Activated naive CD8-positive, alpha-beta T cell treated with anti-CD3 and anti-CD28 coated beads, Interleukin-2, amount 10 ng/mL, durations not matched to agents 7 days and 5 days (primary cell): ENCODE data around the gene CCDC80. TPM values are rescaled to one million over a fixed set of nuclear protein-coding genes. Genes with fewer than 3 reads are reported as not detected.
"Not testable (repeated sequence)": the region's sequence is repeated elsewhere in the genome, so short reads cannot be mapped to it uniquely, and the experiment has no call there.

Experiments used
- ATAC-seq: fragments of 150-1000 bp; cut with Tn5 transposase; one replicate; pipeline ENCODE4 v1.10.0; 2021; ENCODE audit warnings: low read depth, moderate library complexity
- POLR2A ChIA-PET: fragments of 350-600 bp; sonication (Branson Sonifier 250); formaldehyde crosslinking; loops from one replicate; lab custom pipeline; 2021; ENCODE audit warnings: antibody characterized with exemption; lab: Charles Lee
- DNase-seq: peaks from one replicate; pipeline ENCODE4 v3.0.0; 2021
- H3K27ac Mint-ChIP-seq: one replicate; pipeline ENCODE4 v1.8.0; 2022; ENCODE audit warnings: mild to moderate bottlenecking, mixed read lengths
- H3K27me3 Mint-ChIP-seq: one replicate; pipeline ENCODE4 v1.8.0; 2022; ENCODE audit warnings: mild to moderate bottlenecking, moderate library complexity, mixed read lengths
- H3K36me3 Mint-ChIP-seq: one replicate; pipeline ENCODE4 v1.8.0; 2021; ENCODE audit warnings: mild to moderate bottlenecking, mixed read lengths
- H3K4me1 Mint-ChIP-seq: one replicate; pipeline ENCODE4 v1.8.0; 2021; ENCODE audit warnings: mixed read lengths
- H3K4me3 Mint-ChIP-seq: one replicate; pipeline ENCODE4 v1.8.0; 2022; ENCODE audit warnings: mild to moderate bottlenecking, moderate library complexity, mixed read lengths
- H3K9me3 Mint-ChIP-seq: one replicate; pipeline ENCODE4 v1.8.0; 2021; ENCODE audit warnings: mixed read lengths
- total RNA-seq, 2 experiments: library from RNA; stranded (reverse); gene quantifications; one replicate each; pipeline ENCODE4 v1.2.3, GENCODE V29; 2021

Gene CCDC80
- total RNA-seq, 2 experiments from 2014 or later: not detected

DNA sequence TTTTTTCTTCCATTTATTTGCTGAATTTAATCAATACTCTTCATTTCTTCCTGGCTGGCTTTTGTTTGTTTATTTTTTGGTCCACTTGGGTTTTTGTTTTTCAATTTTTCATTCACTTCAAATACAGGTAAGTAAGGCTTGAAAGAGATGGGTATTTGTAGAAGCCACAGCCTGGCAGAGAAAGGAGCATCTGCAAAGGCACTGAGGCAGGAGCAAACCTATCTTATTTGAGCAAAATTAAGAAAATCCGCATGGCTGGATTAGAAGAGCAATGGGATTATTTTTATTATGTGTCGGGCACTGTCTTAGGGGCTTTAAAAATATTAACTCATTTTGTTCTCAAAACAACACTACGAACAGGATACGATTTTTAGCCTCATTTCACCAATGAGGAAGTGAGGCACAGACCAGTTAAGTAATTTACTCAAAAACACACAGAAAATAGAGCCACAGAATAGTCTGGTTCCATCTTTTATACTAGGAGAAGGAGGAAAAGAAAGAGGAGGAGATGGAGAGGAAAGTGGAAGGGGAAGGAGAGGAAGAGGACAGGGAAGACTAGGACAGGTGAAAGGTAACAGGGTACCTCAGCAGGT is 35.1 kb upstream of the CCDC80 start:
- POLR2A ChIA-PET: interaction anchor here (1.0 to 1.5 kb wide), 3 partner anchors 8 to 315 kb away, joined by 3 to 4 read pairs (median 3); partner anchors contain the start of gene GTPBP8

DNA sequence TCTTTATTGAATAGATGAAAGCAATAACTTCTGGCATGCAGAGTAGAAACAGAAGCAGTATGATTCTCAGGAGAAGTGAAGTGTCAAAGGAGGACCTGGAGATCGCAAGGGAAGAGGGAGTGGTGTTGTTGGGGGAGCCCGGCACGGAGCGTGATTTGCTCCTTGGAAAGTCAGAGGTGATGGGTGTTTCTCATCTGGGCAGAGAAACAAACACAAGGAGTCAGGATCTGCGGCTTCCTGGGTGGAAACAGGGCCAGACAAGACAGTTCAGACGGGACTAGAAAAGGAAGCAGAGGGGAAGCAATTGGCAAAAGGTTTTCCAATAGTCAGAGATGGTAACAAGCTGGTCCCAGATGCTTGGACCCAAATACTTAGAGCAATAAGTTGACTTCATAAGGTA is 34.4 kb upstream of the CCDC80 start:
- no peak overlapping the region for H3K4me3 Mint-ChIP-seq
- POLR2A ChIA-PET: no interaction called here
- peaks cover 3% of the 10 kb centered on the region for H3K36me3 Mint-ChIP-seq
- ATAC-seq: no peak
- H3K27me3 Mint-ChIP-seq: peaks cover 8% of the 10 kb centered on the region
- no peak for DNase-seq
- peaks cover 64% of the 10 kb centered on the region for H3K4me1 Mint-ChIP-seq
- H3K9me3 Mint-ChIP-seq: no peaks in the 10 kb centered on the region
- peak overlapping the region; percentile 6 for H3K27ac Mint-ChIP-seq

More for the DNA sequence above, 35.1 kb upstream of the CCDC80 start:
- H3K9me3 Mint-ChIP-seq: no peaks in the 10 kb centered on the region
- ATAC-seq: no peak
- H3K36me3 Mint-ChIP-seq: peaks cover 3% of the 10 kb centered on the region
- H3K27ac Mint-ChIP-seq: peak overlapping the region; percentile 88
- DNase-seq: no peak
- H3K4me1 Mint-ChIP-seq: peaks cover 58% of the 10 kb centered on the region
- H3K27me3 Mint-ChIP-seq: peaks cover 8% of the 10 kb centered on the region
- H3K4me3 Mint-ChIP-seq: peak overlapping the region; percentile 74

DNA sequence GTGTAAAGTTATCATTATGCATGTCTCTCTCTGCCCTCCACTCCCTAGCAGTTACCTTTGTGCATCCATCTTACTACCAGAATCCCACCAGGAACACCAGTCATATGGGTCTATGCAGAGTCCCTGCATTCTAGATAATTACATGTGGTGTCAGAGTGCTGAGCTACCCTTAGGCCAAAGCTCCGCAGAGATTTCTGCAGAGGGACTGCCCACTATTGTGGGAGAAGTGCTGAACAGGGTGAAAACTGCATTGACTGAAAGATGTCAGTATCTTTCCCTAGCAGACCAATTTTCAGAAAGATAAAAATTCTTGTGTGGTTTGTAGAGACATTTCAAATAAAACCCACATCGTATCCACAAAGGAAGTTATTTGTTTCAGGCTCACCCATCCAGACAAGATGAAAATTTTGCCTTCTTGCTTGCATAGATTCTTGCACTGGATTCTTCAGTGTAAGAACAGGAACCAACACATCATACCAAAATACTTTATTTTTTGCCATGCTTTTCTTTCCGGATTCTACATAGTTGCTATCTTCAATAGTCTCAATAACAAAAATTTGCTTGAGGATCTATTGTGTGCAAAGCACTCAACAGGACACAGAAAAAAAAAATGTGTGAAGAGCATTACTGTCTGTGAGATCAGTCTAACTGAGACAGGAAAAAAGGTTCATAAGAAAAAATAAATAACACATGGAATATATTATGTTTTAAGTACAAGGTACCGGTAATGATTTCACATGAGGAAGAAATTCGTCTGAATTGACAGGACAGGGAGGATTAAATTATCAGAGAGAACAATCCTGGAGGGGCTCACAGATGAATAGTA is 32.0 kb upstream of the CCDC80 start:
- peaks cover 5% of the 10 kb centered on the region for H3K36me3 Mint-ChIP-seq
- H3K9me3 Mint-ChIP-seq: no peaks in the 10 kb centered on the region
- peak overlapping the region; percentile 55 for H3K4me3 Mint-ChIP-seq
- DNase-seq (peak; percentile 31), ATAC-seq (peak; percentile 10)
- POLR2A ChIA-PET: no interaction called here
- H3K27ac Mint-ChIP-seq: peak overlapping the region; percentile 87
- H3K27me3 Mint-ChIP-seq: peaks cover 11% of the 10 kb centered on the region
- peaks cover 65% of the 10 kb centered on the region for H3K4me1 Mint-ChIP-seq

DNA sequence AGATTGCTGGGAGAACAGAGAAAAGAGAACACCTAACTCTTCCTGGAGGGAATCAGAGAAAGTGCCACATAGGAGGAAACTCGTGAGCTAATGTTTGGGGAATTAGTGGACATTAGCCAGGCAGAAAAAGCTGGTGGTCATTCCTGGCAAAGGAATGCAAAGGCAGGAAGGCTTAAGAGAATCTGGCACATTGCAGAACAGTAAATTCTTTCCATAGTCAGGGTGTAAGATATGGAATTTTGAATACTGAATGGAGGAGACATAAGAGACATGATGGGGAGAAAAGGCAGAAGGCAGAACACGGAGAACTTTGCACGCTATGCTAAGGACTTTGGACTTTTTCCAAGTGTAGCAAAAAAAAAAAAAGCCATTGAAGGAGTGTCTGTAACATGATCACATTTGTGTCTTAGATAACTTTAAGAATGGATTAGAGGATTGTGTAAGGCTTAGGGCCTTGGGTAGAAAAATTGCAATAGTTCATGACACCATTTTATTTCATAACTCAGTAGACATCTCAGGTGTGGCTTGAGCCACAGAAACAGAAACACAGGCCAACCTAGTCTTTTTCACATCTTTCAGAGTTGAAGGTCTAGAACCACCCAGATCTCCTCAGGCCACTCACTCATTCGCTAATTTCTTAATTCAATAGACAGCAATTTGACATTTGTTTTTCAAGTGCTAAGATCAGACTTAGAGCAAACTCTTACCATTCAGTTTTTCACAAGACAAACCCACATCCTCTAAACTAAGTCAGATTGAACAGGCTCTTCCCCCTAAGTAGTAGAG is 31.2 kb upstream of the CCDC80 start:
- Mint-ChIP-seq H3K9me3 (no peaks in the 10 kb centered on the region), H3K27me3 (peaks cover 11% of the 10 kb centered on the region), H3K4me3 (peak overlapping the region; percentile 55), H3K36me3 (peaks cover 5% of the 10 kb centered on the region), H3K4me1 (peaks cover 61% of the 10 kb centered on the region), H3K27ac (peak overlapping the region; percentile 87)
- DNase-seq: no peak
- ATAC-seq: peak; percentile 61
- POLR2A ChIA-PET: no interaction called here

DNA sequence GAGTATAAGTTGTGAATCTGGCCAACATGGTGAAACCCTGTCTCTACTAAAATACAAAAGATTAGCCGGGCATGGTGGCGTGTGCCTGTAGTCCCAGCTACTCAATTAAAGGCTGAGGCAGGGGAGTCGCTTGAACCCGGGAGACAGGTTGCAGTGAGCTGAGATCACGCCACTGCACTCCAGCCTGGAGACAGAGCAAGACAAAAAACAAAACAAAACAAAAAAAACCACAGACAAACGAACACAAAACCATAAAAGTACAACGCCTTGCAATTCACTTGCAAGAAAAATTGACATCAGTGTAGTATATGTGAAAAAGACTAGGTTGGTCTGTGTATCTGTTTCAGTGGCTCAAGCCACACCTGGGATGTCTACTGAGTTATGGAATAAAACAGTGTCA is 29.9 kb upstream of the CCDC80 start:
- Mint-ChIP-seq H3K4me1 (peaks cover 48% of the 10 kb centered on the region), H3K9me3 (peaks cover 2% of the 10 kb centered on the region), H3K27me3 (peaks cover 10% of the 10 kb centered on the region), H3K4me3 (no peak overlapping the region), H3K27ac (no peak overlapping the region), H3K36me3 (peaks cover 5% of the 10 kb centered on the region)
- DNase-seq (no peak), ATAC-seq (no peak)
- POLR2A ChIA-PET: no interaction called here

DNA sequence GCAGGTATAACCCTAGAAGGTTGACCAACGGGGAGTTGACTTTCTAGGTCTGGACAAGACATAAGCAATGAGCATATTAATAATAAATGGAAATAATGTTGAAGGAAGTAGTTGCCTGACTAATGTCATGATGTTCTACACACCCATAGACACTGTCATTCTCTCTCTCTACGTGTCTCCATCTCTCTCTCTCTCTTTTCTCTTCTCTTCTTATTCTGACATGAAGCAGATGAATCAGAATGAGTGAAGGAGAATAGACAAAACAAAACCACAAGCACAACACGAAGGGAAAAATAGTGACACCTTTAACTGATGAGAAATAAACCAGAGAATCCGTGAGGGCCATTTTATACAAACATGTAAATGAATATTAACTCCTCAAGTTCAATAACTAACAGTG is 26.7 kb upstream of the CCDC80 start:
- Mint-ChIP-seq H3K27ac (no peak overlapping the region), H3K4me1 (peaks cover 23% of the 10 kb centered on the region), H3K27me3 (peaks cover 11% of the 10 kb centered on the region), H3K9me3 (peaks cover 11% of the 10 kb centered on the region), H3K4me3 (no peak overlapping the region), H3K36me3 (peaks cover 10% of the 10 kb centered on the region)
- no peak for DNase-seq
- ATAC-seq: no peak
- POLR2A ChIA-PET: interaction anchor here (1.4 kb wide), 1 partner anchor 9 kb away, joined by 3 read pairs; no protein-coding TSS in a partner anchor

DNA sequence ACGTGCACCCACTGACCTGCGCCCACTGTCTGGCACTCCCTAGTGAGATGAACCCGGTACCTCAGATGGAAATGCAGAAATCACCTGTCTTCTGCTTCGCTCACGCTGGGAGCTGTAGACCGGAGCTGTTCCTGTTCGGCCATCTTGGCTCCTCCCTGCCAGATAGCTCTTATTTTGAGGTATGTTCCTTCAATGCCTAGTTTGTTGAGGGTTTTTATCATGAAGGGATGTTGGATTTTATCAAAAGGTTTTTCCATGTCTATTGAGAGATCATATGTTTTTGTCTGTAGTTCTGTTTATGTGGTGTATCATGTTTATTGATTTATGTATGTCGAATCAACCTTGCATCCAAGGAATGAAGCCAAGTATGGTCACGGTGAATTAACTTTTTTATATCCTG is 24.1 kb upstream of the CCDC80 start:
- H3K4me3 Mint-ChIP-seq, H3K36me3 Mint-ChIP-seq, ATAC-seq, H3K27ac Mint-ChIP-seq, POLR2A ChIA-PET, H3K4me1 Mint-ChIP-seq, DNase-seq: not testable (repeated sequence)
- Mint-ChIP-seq H3K9me3 (peaks cover 11% of the 10 kb centered on the region), H3K27me3 (peaks cover 18% of the 10 kb centered on the region)

DNA sequence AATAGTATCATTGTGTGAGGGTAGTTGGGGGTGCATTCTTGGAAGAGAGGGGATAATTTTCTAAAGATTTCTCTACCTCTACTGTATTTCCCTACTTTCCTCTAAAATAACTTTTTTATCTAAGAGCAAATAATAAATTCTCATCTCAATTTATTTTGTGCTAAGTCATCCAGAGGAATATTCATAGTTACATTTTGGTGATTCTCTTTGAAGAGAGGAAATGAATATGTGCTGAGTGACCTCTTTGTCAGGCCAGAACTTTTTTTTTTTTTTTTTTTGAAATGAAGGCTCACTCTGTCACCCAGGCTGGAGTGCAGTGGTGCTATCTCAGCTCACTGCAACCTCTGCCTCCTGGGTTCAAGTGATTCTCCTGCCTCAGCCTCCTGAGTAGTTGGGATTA is 15.1 kb upstream of the CCDC80 start:
- H3K36me3 Mint-ChIP-seq: no peaks in the 10 kb centered on the region
- H3K27ac Mint-ChIP-seq: no peak overlapping the region
- H3K4me1 Mint-ChIP-seq: peaks cover 1% of the 10 kb centered on the region
- H3K9me3 Mint-ChIP-seq: no peaks in the 10 kb centered on the region
- peaks cover 8% of the 10 kb centered on the region for H3K27me3 Mint-ChIP-seq
- H3K4me3 Mint-ChIP-seq: no peak overlapping the region
- POLR2A ChIA-PET: no interaction called here
- no peak for DNase-seq
- no peak for ATAC-seq

DNA sequence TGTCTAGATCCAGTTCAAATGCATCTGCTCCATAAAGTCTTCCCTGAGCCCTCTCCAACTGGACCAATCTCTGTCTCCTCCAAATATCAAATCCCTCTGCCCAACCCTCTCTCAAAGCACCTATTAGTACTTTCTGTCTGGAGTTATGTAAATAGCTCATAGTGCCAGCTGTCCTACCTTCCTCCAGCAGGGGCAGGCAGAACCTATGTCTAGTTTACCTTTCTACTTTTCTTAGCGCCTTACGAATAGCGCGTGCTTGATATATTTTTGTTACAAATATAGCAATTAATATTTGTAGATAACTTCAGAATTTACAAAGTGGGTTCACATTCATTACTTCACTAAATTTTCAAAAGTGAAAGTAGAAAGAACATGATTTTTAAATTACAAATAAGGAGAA is 14.0 kb upstream of the CCDC80 start:
- Mint-ChIP-seq H3K4me1 (peaks cover 1% of the 10 kb centered on the region), H3K4me3 (no peak overlapping the region), H3K36me3 (no peaks in the 10 kb centered on the region), H3K9me3 (no peaks in the 10 kb centered on the region), H3K27ac (no peak overlapping the region), H3K27me3 (peaks cover 8% of the 10 kb centered on the region)
- POLR2A ChIA-PET: interaction anchor here (0.6 kb wide), 1 partner anchor 322 kb away, joined by 4 read pairs; no protein-coding TSS in a partner anchor
- ATAC-seq: no peak
- no peak for DNase-seq

DNA sequence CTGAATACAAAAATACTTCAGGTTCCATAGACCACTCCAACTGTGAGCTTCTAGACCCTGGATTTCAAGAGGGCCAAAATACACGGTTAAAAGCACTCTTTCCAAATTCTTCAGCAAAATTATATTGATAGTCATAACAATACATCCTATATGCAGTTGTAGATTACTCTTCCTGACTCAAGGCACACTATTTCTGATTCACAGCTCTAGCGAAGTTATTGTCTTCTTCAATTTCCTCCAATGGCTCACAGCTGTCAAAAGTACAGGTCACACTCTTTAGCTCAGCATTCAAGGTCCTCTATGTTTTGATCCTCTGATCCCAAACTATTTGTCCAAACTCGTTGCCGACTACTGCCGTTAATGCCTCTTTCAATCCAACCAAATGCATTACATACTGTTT is 13.5 kb upstream of the CCDC80 start:
- ATAC-seq: no peak
- Mint-ChIP-seq H3K36me3 (peaks cover 1% of the 10 kb centered on the region), H3K27me3 (peaks cover 8% of the 10 kb centered on the region), H3K27ac (no peak overlapping the region), H3K9me3 (no peaks in the 10 kb centered on the region), H3K4me3 (no peak overlapping the region), H3K4me1 (peaks cover 4% of the 10 kb centered on the region)
- POLR2A ChIA-PET: interaction anchor here (0.6 kb wide), 1 partner anchor 322 kb away, joined by 4 read pairs; no protein-coding TSS in a partner anchor
- DNase-seq: no peak

DNA sequence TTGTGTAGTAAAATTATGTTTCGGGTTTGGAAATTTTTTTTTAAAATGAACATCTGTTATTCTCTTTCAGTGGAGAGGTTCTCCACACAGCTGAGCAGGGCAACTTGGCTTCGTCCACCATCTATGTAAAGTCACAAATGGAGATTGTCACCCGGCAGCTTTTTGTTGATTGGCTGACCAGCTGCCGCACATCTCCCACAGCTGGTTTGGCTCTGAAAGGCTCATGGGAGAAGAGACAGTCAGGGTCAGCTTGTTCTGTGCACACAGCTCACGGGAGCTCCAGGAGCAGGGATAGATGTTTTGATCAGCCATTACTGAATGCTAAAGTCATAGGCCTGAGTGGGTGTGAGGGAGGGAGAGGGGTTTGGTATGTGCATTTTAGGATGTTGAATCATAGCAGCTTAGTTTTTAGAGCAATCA is 12.9 kb upstream of the CCDC80 start:
- H3K4me1 Mint-ChIP-seq: peaks cover 9% of the 10 kb centered on the region
- no peak for ATAC-seq
- no peaks in the 10 kb centered on the region for H3K9me3 Mint-ChIP-seq
- no peak for DNase-seq
- peaks cover 8% of the 10 kb centered on the region for H3K27me3 Mint-ChIP-seq
- no peak overlapping the region for H3K27ac Mint-ChIP-seq
- POLR2A ChIA-PET: no interaction called here
- peaks cover 4% of the 10 kb centered on the region for H3K36me3 Mint-ChIP-seq
- H3K4me3 Mint-ChIP-seq: no peak overlapping the region

DNA sequence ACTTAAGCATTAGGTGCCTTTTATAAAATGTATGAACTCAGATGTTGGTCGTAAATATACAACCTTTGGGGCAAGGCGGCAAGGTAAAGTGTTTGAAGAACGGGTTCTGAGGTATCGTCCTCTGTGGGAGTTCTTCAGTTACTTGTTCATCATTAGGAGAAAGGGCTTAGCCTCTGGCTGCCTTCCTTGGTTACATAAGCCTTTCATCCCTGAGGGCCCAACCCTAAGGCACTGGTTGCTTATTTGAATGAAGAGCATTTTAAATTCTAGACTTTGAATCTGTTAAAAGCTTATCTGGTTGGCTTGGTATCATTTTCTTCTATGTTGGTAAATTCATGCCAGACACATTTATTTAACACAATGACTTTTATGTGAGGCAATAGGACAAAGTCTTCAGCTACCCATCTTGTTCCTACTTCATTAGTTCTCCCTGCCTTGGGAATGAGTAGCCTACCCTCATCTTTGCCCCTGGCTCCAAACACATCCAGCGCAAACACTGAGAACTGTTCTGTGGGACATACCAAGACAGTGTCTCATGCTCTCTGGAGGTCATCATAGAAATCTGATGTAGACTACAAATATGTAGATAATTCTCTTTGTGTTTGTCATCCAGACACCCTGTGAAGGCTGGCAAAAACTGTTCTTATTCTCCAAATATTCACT is 12.4 kb upstream of the CCDC80 start:
- POLR2A ChIA-PET: no interaction called here
- Mint-ChIP-seq H3K4me3 (no peak overlapping the region), H3K9me3 (peaks cover 1% of the 10 kb centered on the region), H3K36me3 (peaks cover 5% of the 10 kb centered on the region), H3K27me3 (peaks cover 8% of the 10 kb centered on the region), H3K4me1 (peaks cover 12% of the 10 kb centered on the region), H3K27ac (no peak overlapping the region)
- no peak for DNase-seq
- no peak for ATAC-seq

DNA sequence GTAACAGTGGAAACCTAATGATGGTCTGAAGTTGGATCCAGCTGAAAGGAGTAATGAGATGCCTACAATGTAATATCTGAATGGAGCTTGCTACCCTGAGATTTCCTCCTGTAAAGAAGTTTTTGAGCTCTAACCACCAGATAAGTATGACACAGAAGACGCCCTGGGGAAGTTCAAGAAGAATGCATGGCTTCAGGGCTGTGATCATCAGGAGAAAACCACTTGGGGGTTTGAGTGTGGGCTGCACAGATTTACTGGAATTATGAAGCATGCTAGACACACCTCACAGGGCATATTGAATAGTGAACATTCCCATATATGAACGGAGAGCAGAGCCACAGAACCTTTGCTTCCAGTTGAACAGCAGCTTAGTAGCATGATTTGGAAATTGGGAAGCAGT is 10.6 kb upstream of the CCDC80 start:
- peaks cover 8% of the 10 kb centered on the region for H3K27me3 Mint-ChIP-seq
- peaks cover 1% of the 10 kb centered on the region for H3K9me3 Mint-ChIP-seq
- H3K4me1 Mint-ChIP-seq: peaks cover 15% of the 10 kb centered on the region
- no peak overlapping the region for H3K27ac Mint-ChIP-seq
- no peak overlapping the region for H3K4me3 Mint-ChIP-seq
- ATAC-seq (no peak), DNase-seq (no peak)
- peaks cover 5% of the 10 kb centered on the region for H3K36me3 Mint-ChIP-seq
- POLR2A ChIA-PET: no interaction called here
